ENCODE results near the gene PIK3CG.

The PIK3CG gene

DNA sequence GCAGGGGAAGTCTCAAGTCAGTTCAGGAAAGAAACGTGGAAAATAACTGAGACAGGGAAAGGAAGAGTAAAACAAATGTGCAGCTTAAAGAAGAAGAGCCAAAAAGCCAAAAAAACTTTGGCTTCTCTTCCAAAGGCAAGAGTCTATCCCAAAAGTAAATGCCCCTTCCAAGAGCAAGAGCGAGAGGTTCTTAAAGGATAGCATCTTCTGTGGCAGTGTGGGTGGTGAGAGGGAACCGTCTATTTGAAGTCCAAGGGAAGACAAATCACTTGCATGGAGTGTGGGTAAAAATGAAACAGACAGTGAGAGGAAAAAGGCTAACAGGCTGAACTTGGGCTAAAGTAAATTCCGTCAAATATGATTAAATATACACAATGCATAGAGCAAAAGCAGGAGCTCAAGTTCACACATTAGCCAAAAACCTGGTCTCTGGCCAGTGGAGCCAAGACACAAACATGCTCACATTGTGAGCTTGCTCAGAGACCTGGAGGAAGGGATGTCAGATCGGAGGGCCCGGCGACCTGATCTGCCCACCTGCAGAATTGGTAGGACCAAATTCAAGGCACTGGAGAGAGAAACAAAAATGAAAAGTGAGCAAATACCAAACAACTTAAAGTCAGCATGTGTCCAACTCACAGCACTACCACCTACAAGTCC, 87.0 kb downstream of the PIK3CG start:
- TF ChIP-seq ZNF184 (tag by site-specific recombination; IDR thresholded peaks at IDR 0.05) (no peak), ZNF664 (tag by site-specific recombination; IDR thresholded peaks at IDR 0.05) (no peak), ZNF521 (tag by site-specific recombination; IDR thresholded peaks at IDR 0.05) (no peak), KLF16 (tag by site-specific recombination; IDR thresholded peaks at IDR 0.05) (no peak), ZNF23 (tag by site-specific recombination; IDR thresholded peaks at IDR 0.05; ENCODE audit: borderline replicate concordance) (no peak), ZNF449 (tag by site-specific recombination; IDR thresholded peaks at IDR 0.05) (no peak), ZNF37A (tag by site-specific recombination; IDR thresholded peaks at IDR 0.05) (no peak), IKZF3 (tag by site-specific recombination; IDR thresholded peaks at IDR 0.05) (no peak), ZBTB44 (tag by site-specific recombination; IDR thresholded peaks at IDR 0.05) (no peak), ZNF501 (tag by site-specific recombination; IDR thresholded peaks at IDR 0.05) (no peak), ZNF132 (tag by site-specific recombination; IDR thresholded peaks at IDR 0.05; ENCODE audit: borderline replicate concordance) (no peak), ZNF560 (tag by site-specific recombination; IDR thresholded peaks at IDR 0.05; ENCODE audit: borderline replicate concordance) (no peak), ZNF366 (tag by site-specific recombination; conservative IDR thresholded peaks at IDR 0.05) (no peak), ZEB2 (tag by site-specific recombination; IDR thresholded peaks at IDR 0.05) (no peak), ZNF112 (tag by site-specific recombination; IDR thresholded peaks at IDR 0.05) (no peak), ZBTB8A (tag by site-specific recombination; IDR thresholded peaks at IDR 0.05) (no peak), ZNF510 (tag by site-specific recombination; IDR thresholded peaks at IDR 0.05; ENCODE audit: insufficient replicate concordance) (no peak)
- TF ChIP-seq, protein P1, sequence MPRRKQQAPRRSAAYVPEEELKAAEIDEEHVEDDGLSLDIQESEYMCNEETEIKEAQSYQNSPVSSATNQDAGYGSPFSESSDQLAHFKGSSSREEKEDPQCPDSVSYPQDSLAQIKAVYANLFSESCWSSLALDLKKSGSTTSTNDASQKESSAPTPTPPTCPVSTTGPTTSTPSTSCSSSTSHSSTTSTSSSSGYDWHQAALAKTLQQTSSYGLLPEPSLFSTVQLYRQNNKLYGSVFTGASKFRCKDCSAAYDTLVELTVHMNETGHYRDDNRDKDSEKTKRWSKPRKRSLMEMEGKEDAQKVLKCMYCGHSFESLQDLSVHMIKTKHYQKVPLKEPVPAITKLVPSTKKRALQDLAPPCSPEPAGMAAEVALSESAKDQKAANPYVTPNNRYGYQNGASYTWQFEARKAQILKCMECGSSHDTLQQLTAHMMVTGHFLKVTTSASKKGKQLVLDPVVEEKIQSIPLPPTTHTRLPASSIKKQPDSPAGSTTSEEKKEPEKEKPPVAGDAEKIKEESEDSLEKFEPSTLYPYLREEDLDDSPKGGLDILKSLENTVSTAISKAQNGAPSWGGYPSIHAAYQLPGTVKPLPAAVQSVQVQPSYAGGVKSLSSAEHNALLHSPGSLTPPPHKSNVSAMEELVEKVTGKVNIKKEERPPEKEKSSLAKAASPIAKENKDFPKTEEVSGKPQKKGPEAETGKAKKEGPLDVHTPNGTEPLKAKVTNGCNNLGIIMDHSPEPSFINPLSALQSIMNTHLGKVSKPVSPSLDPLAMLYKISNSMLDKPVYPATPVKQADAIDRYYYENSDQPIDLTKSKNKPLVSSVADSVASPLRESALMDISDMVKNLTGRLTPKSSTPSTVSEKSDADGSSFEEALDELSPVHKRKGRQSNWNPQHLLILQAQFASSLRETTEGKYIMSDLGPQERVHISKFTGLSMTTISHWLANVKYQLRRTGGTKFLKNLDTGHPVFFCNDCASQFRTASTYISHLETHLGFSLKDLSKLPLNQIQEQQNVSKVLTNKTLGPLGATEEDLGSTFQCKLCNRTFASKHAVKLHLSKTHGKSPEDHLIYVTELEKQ (tag by site-specific recombination; IDR thresholded peaks at IDR 0.05; ENCODE audit: borderline replicate concordance): no peak
- TF ChIP-seq, protein P2, sequence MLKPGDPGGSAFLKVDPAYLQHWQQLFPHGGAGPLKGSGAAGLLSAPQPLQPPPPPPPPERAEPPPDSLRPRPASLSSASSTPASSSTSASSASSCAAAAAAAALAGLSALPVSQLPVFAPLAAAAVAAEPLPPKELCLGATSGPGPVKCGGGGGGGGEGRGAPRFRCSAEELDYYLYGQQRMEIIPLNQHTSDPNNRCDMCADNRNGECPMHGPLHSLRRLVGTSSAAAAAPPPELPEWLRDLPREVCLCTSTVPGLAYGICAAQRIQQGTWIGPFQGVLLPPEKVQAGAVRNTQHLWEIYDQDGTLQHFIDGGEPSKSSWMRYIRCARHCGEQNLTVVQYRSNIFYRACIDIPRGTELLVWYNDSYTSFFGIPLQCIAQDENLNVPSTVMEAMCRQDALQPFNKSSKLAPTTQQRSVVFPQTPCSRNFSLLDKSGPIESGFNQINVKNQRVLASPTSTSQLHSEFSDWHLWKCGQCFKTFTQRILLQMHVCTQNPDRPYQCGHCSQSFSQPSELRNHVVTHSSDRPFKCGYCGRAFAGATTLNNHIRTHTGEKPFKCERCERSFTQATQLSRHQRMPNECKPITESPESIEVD (tag by site-specific recombination; IDR thresholded peaks at IDR 0.05): no peak
- Histone ChIP-seq H3K36me3 (ENCODE audit: control insufficient read depth in 2 of 2, insufficient read depth in 1 of 2, low read length in 2 of 2) (no peaks in the 10 kb centered on the region), H3K4me1 (ENCODE audit: control insufficient read depth, insufficient read depth, low read length) (no peaks in the 10 kb centered on the region), H3K27ac (ENCODE audit: extremely low read depth, low read depth, low read length) (no peak overlapping the region), H3K9me3 (ENCODE audit: control insufficient read depth, insufficient read depth, low read depth, low read length) (no peaks in the 10 kb centered on the region), H3K4me3 (ENCODE audit: low read depth, low read length) (no peak overlapping the region)
- ChIA-PET POLR2A (no interaction called here), CTCF (interaction anchor here (0.6 to 9.6 kb wide), 4 partner anchors 10 to 197 kb away, joined by 3 to 191 read pairs (median 4); no protein-coding TSS in a partner anchor)
